Peyer's patch (tissue), 4 donors: ENCODE data around the gene TBC1D2.

Experiments
- CTCF ChIP-seq, 6 experiments: fragments of 450-650 bp in 4 of 6; fragments of 200-600 bp in 2 of 6; sonication (generic) in 1 of 6; IDR thresholded peaks; one replicate each; pipeline ENCODE4 v1.5.1; 2017 to 2019; ENCODE audit warnings: antibody characterized with exemption in 6 of 6, mild to moderate bottlenecking in 3 of 6, moderate library complexity in 1 of 6
- POLR2A ChIP-seq, 2 donors: fragments of 450-650 bp; IDR thresholded peaks; one replicate each; pipeline ENCODE4 v1.5.1; 2017; ENCODE audit warnings: antibody characterized with exemption in 2 of 2, mild to moderate bottlenecking in 2 of 2, moderate library complexity in 2 of 2

- TF ChIP-seq CTCF (IDR thresholded peaks at IDR 0.05): no peak
- TF ChIP-seq POLR2A (IDR thresholded peaks at IDR 0.05): no peak
Measured at GRCh38 chr9:98175762-98176161, 79.7 kb downstream of the TBC1D2 start.
